Gastroesophageal sphincter (tissue), 3 donors: Measurements from ENCODE around the gene ARHGEF6.

Experiments used
- CTCF ChIP-seq, 4 experiments: fragments of 200-600 bp in 2 of 4; fragments of 450-650 bp in 2 of 4; sonication (generic) in 1 of 4; IDR thresholded peaks; one replicate each; pipeline ENCODE4 v1.5.1; 2017 to 2019; ENCODE audit warnings: antibody characterized with exemption in 4 of 4, mild to moderate bottlenecking in 2 of 4, moderate library complexity in 2 of 4
- EP300 ChIP-seq: sonication (generic); formaldehyde crosslinking; IDR thresholded peaks from one replicate; pipeline ENCODE4 v1.6.1; 2017; ENCODE audit warnings: antibody characterized with exemption, mild to moderate bottlenecking
- POLR2A ChIP-seq, 2 donors: fragments of 450-650 bp; IDR thresholded peaks; one replicate each; pipeline ENCODE4 v1.6.1; 2017; ENCODE audit warnings: antibody characterized with exemption in 2 of 2, mild to moderate bottlenecking in 2 of 2, moderate library complexity in 1 of 2
- POLR2AphosphoS5 ChIP-seq: sonication (generic); formaldehyde crosslinking; IDR thresholded peaks from one replicate; pipeline ENCODE4 v1.6.1; 2017; ENCODE audit warnings: antibody characterized with exemption

- no peak for TF ChIP-seq CTCF (IDR thresholded peaks at IDR 0.05)
- no peak for TF ChIP-seq EP300
- no peak for TF ChIP-seq POLR2A (IDR thresholded peaks at IDR 0.05)
- no peak for TF ChIP-seq POLR2AphosphoS5
Measured at GRCh38 chrX:136623396-136623795, 157.3 kb downstream of the ARHGEF6 start.
